Measurements from ENCODE around the gene FGA.
A peak's percentile ranks its signal among the peaks of the same experiment; 100 is the strongest.

The FGA gene

GRCh38 chr4:154618708-154619315 is 28.3 kb upstream of the FGA start:
- H3K27ac ChIP-seq: no peak overlapping the region
- H4K20me1 ChIP-seq: no peaks in the 10 kb centered on the region
- no peaks in the 10 kb centered on the region for H3K36me3 ChIP-seq

GRCh38 chr4:154617820-154618317 is 27.3 kb upstream of the FGA start:
- Histone ChIP-seq H3K36me3 (no peaks in the 10 kb centered on the region), H3K4me2 (no peak overlapping the region), H3K4me3 (no peak overlapping the region), H3K27me3 (no peaks in the 10 kb centered on the region), H3K9me3 (no peaks in the 10 kb centered on the region), H3K27ac (no peak overlapping the region), H3K4me1 (peaks cover 9% of the 10 kb centered on the region; the same call in 1 of the 2 replicates), H4K20me1 (no peaks in the 10 kb centered on the region), H3K9ac (no peak overlapping the region)
- TF ChIP-seq Cebpa-rat (IDR thresholded peaks at IDR 0.05): no peak

More at GRCh38 chr4:154618708-154619315, 28.3 kb upstream of the FGA start:
- no peak for TF ChIP-seq Cebpa-rat (IDR thresholded peaks at IDR 0.05)
- Histone ChIP-seq H3K4me2 (no peak overlapping the region), H3K27me3 (no peaks in the 10 kb centered on the region), H3K4me1 (peaks cover 9% of the 10 kb centered on the region; the same call in 1 of the 2 replicates), H3K9ac (no peak overlapping the region), H3K4me3 (no peak overlapping the region), H3K9me3 (no peaks in the 10 kb centered on the region)

GRCh38 chr4:154616731-154617130 is 26.2 kb upstream of the FGA start:
- TF ChIP-seq Cebpa-rat (IDR thresholded peaks at IDR 0.05): no peak
- no peaks in the 10 kb centered on the region for H3K36me3 ChIP-seq
- H3K4me3 ChIP-seq: no peak overlapping the region
- 0 out of 2 replicates have a peak overlapping the region, but pooled peaks have one; percentile 1 for H3K9ac ChIP-seq
- H3K27ac ChIP-seq: no peak overlapping the region
- no peaks in the 10 kb centered on the region for H3K27me3 ChIP-seq
- no peaks in the 10 kb centered on the region for H4K20me1 ChIP-seq
- H3K4me1 ChIP-seq: peaks cover 9% of the 10 kb centered on the region; the same call in 1 of the 2 replicates
- H3K4me2 ChIP-seq: peak overlapping the region; percentile 37
- no peaks in the 10 kb centered on the region for H3K9me3 ChIP-seq

GRCh38 chr4:154616287-154616686 is 25.7 kb upstream of the FGA start:
- H3K27me3 ChIP-seq: no peaks in the 10 kb centered on the region
- H3K9me3 ChIP-seq: no peaks in the 10 kb centered on the region
- H3K36me3 ChIP-seq: no peaks in the 10 kb centered on the region
- no peak overlapping the region for H3K27ac ChIP-seq
- no peak overlapping the region for H3K9ac ChIP-seq
- TF ChIP-seq Cebpa-rat (IDR thresholded peaks at IDR 0.05): no peak
- peak overlapping the region; percentile 37 for H3K4me2 ChIP-seq
- H3K4me3 ChIP-seq: no peak overlapping the region
- no peaks in the 10 kb centered on the region for H4K20me1 ChIP-seq
- H3K4me1 ChIP-seq: peaks cover 9% of the 10 kb centered on the region; the same call in 1 of the 2 replicates

- no peaks in the 10 kb centered on the region for H3K36me3 ChIP-seq
- H3K4me2 ChIP-seq: no peak overlapping the region
- peaks cover 9% of the 10 kb centered on the region; the same call in 1 of the 2 replicates for H3K4me1 ChIP-seq
- no peak overlapping the region for H3K9ac ChIP-seq
- no peak overlapping the region for H3K27ac ChIP-seq
- no peaks in the 10 kb centered on the region for H3K9me3 ChIP-seq
- H3K27me3 ChIP-seq: no peaks in the 10 kb centered on the region
- no peak for TF ChIP-seq Cebpa-rat (IDR thresholded peaks at IDR 0.05)
- H4K20me1 ChIP-seq: no peaks in the 10 kb centered on the region
- no peak overlapping the region for H3K4me3 ChIP-seq
These were observed 24.7 kb upstream of the FGA start for GRCh38 chr4:154615211-154615610.

- TF ChIP-seq Cebpa-rat (IDR thresholded peaks at IDR 0.05): no peak
- H3K36me3 ChIP-seq: no peaks in the 10 kb centered on the region
- no peak overlapping the region for H3K27ac ChIP-seq
- no peak overlapping the region for H3K9ac ChIP-seq
- no peak overlapping the region for H3K4me3 ChIP-seq
- no peaks in the 10 kb centered on the region for H3K27me3 ChIP-seq
- H3K4me1 ChIP-seq: peaks cover 9% of the 10 kb centered on the region; the same call in 1 of the 2 replicates
- H3K4me2 ChIP-seq: no peak overlapping the region
- no peaks in the 10 kb centered on the region for H3K9me3 ChIP-seq
- no peaks in the 10 kb centered on the region for H4K20me1 ChIP-seq
These were observed 23.8 kb upstream of the FGA start for GRCh38 chr4:154614306-154614705.

- no peaks in the 10 kb centered on the region for H3K9me3 ChIP-seq
- no peak within 1 kb of the TSS for H3K4me3 ChIP-seq
- H3K9ac ChIP-seq: no peak within 1 kb of the TSS
- TF ChIP-seq Cebpa-rat (IDR thresholded peaks at IDR 0.05): no peak
- H3K36me3 ChIP-seq: no peaks in the 10 kb centered on the region
- no peaks in the 10 kb centered on the region for H3K27me3 ChIP-seq
- no peak within 1 kb of the TSS for H3K27ac ChIP-seq
- H4K20me1 ChIP-seq: no peaks in the 10 kb centered on the region
- H3K4me2 ChIP-seq: no peak within 1 kb of the TSS
- H3K4me1 ChIP-seq: peaks cover 9% of the 10 kb centered on the region; the same call in 1 of the 2 replicates
These were observed 22.2 kb upstream of the FGA start, which contains the start of gene FGG for GRCh38 chr4:154612472-154613414. Gene FGG, minus strand, starts transcription at chr4:154612656. Its CDS starts 47 bp downstream, at chr4:154612609.

- H3K4me1 ChIP-seq: peaks cover 6% of the 10 kb centered on the region; the same call in 1 of the 2 replicates
- H3K36me3 ChIP-seq: no peaks in the 10 kb centered on the region
- no peak overlapping the region for H3K4me2 ChIP-seq
- no peak overlapping the region for H3K9ac ChIP-seq
- H3K27me3 ChIP-seq: no peaks in the 10 kb centered on the region
- H4K20me1 ChIP-seq: no peaks in the 10 kb centered on the region
- no peak overlapping the region for H3K27ac ChIP-seq
- no peak overlapping the region for H3K4me3 ChIP-seq
- TF ChIP-seq Cebpa-rat (IDR thresholded peaks at IDR 0.05): no peak
- H3K9me3 ChIP-seq: no peaks in the 10 kb centered on the region
These were observed 21.3 kb upstream of the FGA start for GRCh38 chr4:154611833-154612232.

- no peaks in the 10 kb centered on the region for H3K36me3 ChIP-seq
- H3K4me2 ChIP-seq: no peak overlapping the region
- no peaks in the 10 kb centered on the region for H3K27me3 ChIP-seq
- H3K9me3 ChIP-seq: no peaks in the 10 kb centered on the region
- H3K27ac ChIP-seq: no peak overlapping the region
- H4K20me1 ChIP-seq: no peaks in the 10 kb centered on the region
- TF ChIP-seq Cebpa-rat (IDR thresholded peaks at IDR 0.05): no peak
- H3K4me3 ChIP-seq: no peak overlapping the region
- H3K4me1 ChIP-seq: no peaks in the 10 kb centered on the region
- no peak overlapping the region for H3K9ac ChIP-seq
These were observed 20.0 kb upstream of the FGA start for GRCh38 chr4:154610582-154610981.

- Histone ChIP-seq H3K27me3 (no peaks in the 10 kb centered on the region), H3K4me3 (no peak overlapping the region), H3K9ac (no peak overlapping the region), H3K4me2 (no peak overlapping the region), H3K9me3 (no peaks in the 10 kb centered on the region), H4K20me1 (no peaks in the 10 kb centered on the region), H3K27ac (no peak overlapping the region), H3K36me3 (no peaks in the 10 kb centered on the region), H3K4me1 (no peaks in the 10 kb centered on the region)
- TF ChIP-seq Cebpa-rat (IDR thresholded peaks at IDR 0.05): no peak
These were observed 19.0 kb upstream of the FGA start for GRCh38 chr4:154609532-154609931.
